ENCODE data around the gene MYBPC1.

DNA sequence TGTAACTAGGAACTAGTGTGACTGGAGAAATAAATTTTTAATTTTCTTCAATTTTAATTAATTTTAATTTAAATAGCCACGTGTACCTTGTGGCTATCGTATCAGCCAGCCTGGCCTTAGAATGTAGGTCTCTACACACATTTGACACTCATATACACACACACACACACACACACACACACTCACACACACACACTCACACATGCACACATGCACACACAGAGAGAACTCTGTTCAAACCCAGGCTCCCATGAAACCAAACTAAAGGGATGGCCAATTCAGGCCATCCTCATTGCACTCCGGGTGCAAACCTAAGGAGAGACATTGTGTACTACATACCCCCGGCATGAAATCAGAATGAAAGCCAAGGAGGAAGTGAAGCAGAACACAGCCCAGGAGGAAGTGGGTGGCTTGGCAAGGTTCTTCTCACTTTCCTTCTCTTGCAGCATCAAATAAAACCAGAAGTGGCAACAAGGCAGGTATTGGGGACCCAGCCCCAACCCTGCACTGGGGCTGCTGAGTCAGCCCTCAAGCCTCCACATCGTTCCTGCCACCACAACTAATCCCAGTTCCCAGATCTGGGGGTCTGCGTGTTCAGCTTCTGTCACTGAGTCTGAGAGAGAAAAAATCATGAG lies 76.5 kb downstream of the MYBPC1 start:
- TF ChIP-seq POLR2AphosphoS5 (IDR thresholded peaks at IDR 0.05; ENCODE audit: insufficient read depth in 1 of 2, low read depth in 1 of 2), result no peak
- no peak for TF ChIP-seq CTCF (IDR thresholded peaks at IDR 0.05)
